ENCODE results near the gene DDX39A.
"Not testable (repeated sequence)": the region's sequence is repeated elsewhere in the genome, so short reads cannot be mapped to it uniquely, and the experiment has no call there.

Gene DDX39A

DNA sequence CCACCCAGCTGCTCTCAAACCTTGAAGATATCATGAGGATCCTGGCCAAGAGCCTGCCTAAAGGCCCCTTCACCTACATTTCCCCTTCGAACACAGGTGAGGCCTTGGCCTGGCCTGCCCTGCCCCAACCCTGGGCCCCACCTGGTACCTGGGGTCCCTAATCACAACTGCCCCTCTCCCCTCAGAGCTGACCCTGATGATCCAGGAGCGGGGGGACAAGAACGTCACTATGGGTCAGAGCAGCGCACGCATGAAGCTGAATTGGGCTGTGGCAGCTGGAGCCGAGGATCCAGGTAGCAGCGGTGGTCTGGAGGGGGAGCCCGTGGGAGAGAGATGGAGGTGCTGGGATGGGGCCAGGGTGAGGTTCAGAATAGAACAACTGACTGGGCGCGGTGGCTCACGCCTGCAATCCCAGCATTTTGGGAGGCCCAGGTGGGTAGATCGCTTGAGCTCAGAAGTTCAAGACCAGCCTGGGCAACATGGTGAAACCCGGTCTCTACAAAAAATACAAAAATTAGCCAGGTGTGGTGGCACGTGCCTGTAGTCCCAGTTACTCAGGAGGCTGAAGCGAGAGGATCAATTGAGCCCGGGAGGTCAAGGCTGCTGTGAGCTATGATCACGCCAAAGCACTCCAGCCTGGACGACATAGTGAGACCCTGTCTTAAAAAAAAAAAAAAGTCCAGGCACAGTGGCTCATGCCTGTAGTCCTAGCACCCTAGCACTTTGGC lies 17.5 kb downstream of the DDX39A start:
- H3K9me3 ChIP-seq (ENCODE audit: control insufficient read depth in 2 of 2, low read length in 2 of 2): no peaks in the 10 kb centered on the region
- H3K27ac ChIP-seq (ENCODE audit: low read depth in 2 of 2, low read length in 2 of 2): no peak overlapping the region
- H3K4me3 ChIP-seq (ENCODE audit: low read length in 2 of 2): no peak overlapping the region
- peaks cover 4 to 6% of the 10 kb centered on the region in 2 donors for H3K4me1 ChIP-seq (ENCODE audit: control insufficient read depth in 2 of 2, insufficient read depth in 2 of 2, low read length in 2 of 2)
- peaks cover 41 to 51% of the 10 kb centered on the region in 2 donors for H3K36me3 ChIP-seq (ENCODE audit: control insufficient read depth in 2 of 2, insufficient read depth in 2 of 2, low read length in 2 of 2)
- no peak overlapping the region for H3K9ac ChIP-seq (ENCODE audit: low read depth in 1 of 2, low read length in 2 of 2)
- no peaks in the 10 kb centered on the region for H3K27me3 ChIP-seq (ENCODE audit: control insufficient read depth in 2 of 2, insufficient read depth in 2 of 2, low read length in 2 of 2)

DNA sequence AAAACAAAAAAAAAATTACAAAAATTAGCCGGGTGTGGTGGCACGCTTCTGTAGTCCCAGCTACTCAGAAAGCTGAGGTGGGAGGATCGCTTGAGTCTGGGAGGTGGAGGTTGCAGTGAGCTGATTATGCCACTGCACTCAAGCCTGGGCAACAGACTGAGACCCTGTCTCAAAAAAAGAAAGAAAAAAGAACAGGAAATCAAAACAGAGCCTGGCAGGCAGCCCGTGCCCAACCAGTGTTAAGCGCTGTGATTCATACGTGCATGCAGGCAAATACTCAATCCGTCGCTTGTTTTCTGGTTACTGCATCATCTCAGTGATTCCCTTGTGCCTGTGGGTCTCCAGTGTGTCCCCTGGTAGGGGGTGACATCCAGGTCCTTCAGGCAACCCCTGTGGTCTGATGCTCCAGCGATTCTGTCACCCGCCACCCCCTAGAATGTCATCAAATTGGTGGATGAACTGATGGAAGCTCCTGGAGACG lies 18.1 kb downstream of the DDX39A start:
- H3K9me3 ChIP-seq (ENCODE audit: control insufficient read depth in 2 of 2, low read length in 2 of 2): no peaks in the 10 kb centered on the region
- H3K27ac ChIP-seq (ENCODE audit: low read depth in 2 of 2, low read length in 2 of 2): no peak overlapping the region
- H3K36me3 ChIP-seq (ENCODE audit: control insufficient read depth in 2 of 2, insufficient read depth in 2 of 2, low read length in 2 of 2): peaks cover 42 to 53% of the 10 kb centered on the region in 2 donors
- peaks cover 0 to 2% of the 10 kb centered on the region in 2 donors for H3K4me1 ChIP-seq (ENCODE audit: control insufficient read depth in 2 of 2, insufficient read depth in 2 of 2, low read length in 2 of 2)
- no peaks in the 10 kb centered on the region for H3K27me3 ChIP-seq (ENCODE audit: control insufficient read depth in 2 of 2, insufficient read depth in 2 of 2, low read length in 2 of 2)
- H3K9ac ChIP-seq (ENCODE audit: low read depth in 1 of 2, low read length in 2 of 2): no peak overlapping the region
- no peak overlapping the region for H3K4me3 ChIP-seq (ENCODE audit: low read length in 2 of 2)

- not testable (repeated sequence) for H3K4me1 ChIP-seq (ENCODE audit: control insufficient read depth in 2 of 2, insufficient read depth in 2 of 2, low read length in 2 of 2); H3K4me3 ChIP-seq (ENCODE audit: low read length in 2 of 2); H3K27ac ChIP-seq (ENCODE audit: low read depth in 2 of 2, low read length in 2 of 2); H3K9ac ChIP-seq (ENCODE audit: low read depth in 1 of 2, low read length in 2 of 2); H3K27me3 ChIP-seq (ENCODE audit: control insufficient read depth in 2 of 2, insufficient read depth in 2 of 2, low read length in 2 of 2); H3K9me3 ChIP-seq (ENCODE audit: control insufficient read depth in 2 of 2, low read length in 2 of 2)
- H3K36me3 ChIP-seq (ENCODE audit: control insufficient read depth in 2 of 2, insufficient read depth in 2 of 2, low read length in 2 of 2): peaks cover 44 to 54% of the 10 kb centered on the region in 2 donors
These were observed 22.0 kb downstream of the DDX39A start for GRCh38 chr19:14397168-14397567.

GRCh38 chr19:14396730-14397129 lies 22.4 kb downstream of the DDX39A start:
- not testable (repeated sequence) for H3K27ac ChIP-seq (ENCODE audit: low read depth in 2 of 2, low read length in 2 of 2); H3K9me3 ChIP-seq (ENCODE audit: control insufficient read depth in 2 of 2, low read length in 2 of 2); H3K4me3 ChIP-seq (ENCODE audit: low read length in 2 of 2); H3K9ac ChIP-seq (ENCODE audit: low read depth in 1 of 2, low read length in 2 of 2); H3K4me1 ChIP-seq (ENCODE audit: control insufficient read depth in 2 of 2, insufficient read depth in 2 of 2, low read length in 2 of 2); H3K27me3 ChIP-seq (ENCODE audit: control insufficient read depth in 2 of 2, insufficient read depth in 2 of 2, low read length in 2 of 2)
- H3K36me3 ChIP-seq (ENCODE audit: control insufficient read depth in 2 of 2, insufficient read depth in 2 of 2, low read length in 2 of 2): peaks cover 42 to 57% of the 10 kb centered on the region in 2 donors

GRCh38 chr19:14395710-14396336 lies 23.3 kb downstream of the DDX39A start:
- Histone ChIP-seq H3K9ac (ENCODE audit: low read depth in 1 of 2, low read length in 2 of 2) (no peak overlapping the region), H3K4me1 (ENCODE audit: control insufficient read depth in 2 of 2, insufficient read depth in 2 of 2, low read length in 2 of 2) (no peaks in the 10 kb centered on the region), H3K27ac (ENCODE audit: low read depth in 2 of 2, low read length in 2 of 2) (no peak overlapping the region), H3K36me3 (ENCODE audit: control insufficient read depth in 2 of 2, insufficient read depth in 2 of 2, low read length in 2 of 2) (peaks cover 41 to 56% of the 10 kb centered on the region in 2 donors), H3K27me3 (ENCODE audit: control insufficient read depth in 2 of 2, insufficient read depth in 2 of 2, low read length in 2 of 2) (no peaks in the 10 kb centered on the region), H3K4me3 (ENCODE audit: low read length in 2 of 2) (no peak overlapping the region), H3K9me3 (ENCODE audit: control insufficient read depth in 2 of 2, low read length in 2 of 2) (no peaks in the 10 kb centered on the region)

DNA sequence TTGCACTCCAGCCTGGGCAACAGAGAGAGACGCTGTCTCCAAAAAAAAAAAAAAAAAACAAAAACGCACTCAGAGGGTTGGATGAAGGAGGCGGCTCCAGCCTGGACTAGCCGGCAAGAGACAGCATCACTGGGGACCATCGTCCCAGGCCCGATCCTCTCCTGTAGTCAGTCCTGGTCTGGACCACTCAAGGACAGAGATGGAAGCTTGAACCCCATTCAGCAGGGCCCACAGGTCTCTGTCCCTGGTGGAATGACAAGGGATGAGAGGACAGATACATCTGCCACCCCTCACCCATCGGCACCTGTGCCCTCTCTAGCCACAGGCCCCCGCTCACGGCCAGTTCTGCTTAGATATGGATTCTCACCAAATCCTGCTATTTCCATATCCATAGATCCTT lies 23.9 kb downstream of the DDX39A start:
- Histone ChIP-seq H3K9ac (ENCODE audit: low read depth in 1 of 2, low read length in 2 of 2) (no peak overlapping the region), H3K36me3 (ENCODE audit: control insufficient read depth in 2 of 2, insufficient read depth in 2 of 2, low read length in 2 of 2) (peaks cover 45 to 60% of the 10 kb centered on the region in 2 donors), H3K27ac (ENCODE audit: low read depth in 2 of 2, low read length in 2 of 2) (no peak overlapping the region), H3K4me3 (ENCODE audit: low read length in 2 of 2) (no peak overlapping the region), H3K9me3 (ENCODE audit: control insufficient read depth in 2 of 2, low read length in 2 of 2) (no peaks in the 10 kb centered on the region), H3K27me3 (ENCODE audit: control insufficient read depth in 2 of 2, insufficient read depth in 2 of 2, low read length in 2 of 2) (no peaks in the 10 kb centered on the region), H3K4me1 (ENCODE audit: control insufficient read depth in 2 of 2, insufficient read depth in 2 of 2, low read length in 2 of 2) (no peaks in the 10 kb centered on the region)

GRCh38 chr19:14394167-14394566 lies 25.0 kb downstream of the DDX39A start:
- Histone ChIP-seq H3K4me1 (ENCODE audit: control insufficient read depth in 2 of 2, insufficient read depth in 2 of 2, low read length in 2 of 2) (no peaks in the 10 kb centered on the region), H3K9me3 (ENCODE audit: control insufficient read depth in 2 of 2, low read length in 2 of 2) (no peaks in the 10 kb centered on the region), H3K4me3 (ENCODE audit: low read length in 2 of 2) (no peak overlapping the region), H3K9ac (ENCODE audit: low read depth in 1 of 2, low read length in 2 of 2) (no peak overlapping the region), H3K27ac (ENCODE audit: low read depth in 2 of 2, low read length in 2 of 2) (no peak overlapping the region), H3K27me3 (ENCODE audit: control insufficient read depth in 2 of 2, insufficient read depth in 2 of 2, low read length in 2 of 2) (no peaks in the 10 kb centered on the region), H3K36me3 (ENCODE audit: control insufficient read depth in 2 of 2, insufficient read depth in 2 of 2, low read length in 2 of 2) (peaks cover 45 to 57% of the 10 kb centered on the region in 2 donors)

DNA sequence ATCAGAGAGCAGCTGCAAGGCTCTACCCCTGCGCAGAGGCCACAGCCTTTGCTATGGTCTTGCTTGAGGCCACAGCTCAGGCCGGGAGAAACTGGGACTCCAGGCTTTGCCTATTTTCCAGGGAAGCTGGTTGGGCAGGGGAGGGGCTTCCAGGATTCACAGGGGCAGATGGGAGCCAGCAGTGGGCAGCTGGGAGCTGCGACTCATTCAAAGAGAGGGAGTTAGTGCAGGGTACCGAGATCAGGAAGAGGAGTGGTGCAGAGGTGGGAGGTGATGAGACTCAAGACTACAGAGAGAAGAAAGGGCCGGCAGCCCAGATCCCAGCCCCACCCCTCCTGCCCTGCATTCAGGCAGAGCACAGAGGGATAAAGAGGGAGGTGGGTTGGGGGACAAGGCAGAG lies 25.8 kb downstream of the DDX39A start:
- H3K9me3 ChIP-seq (ENCODE audit: control insufficient read depth in 2 of 2, low read length in 2 of 2): no peaks in the 10 kb centered on the region
- no peak overlapping the region for H3K9ac ChIP-seq (ENCODE audit: low read depth in 1 of 2, low read length in 2 of 2)
- H3K27ac ChIP-seq (ENCODE audit: low read depth in 2 of 2, low read length in 2 of 2): no peak overlapping the region
- no peaks in the 10 kb centered on the region for H3K27me3 ChIP-seq (ENCODE audit: control insufficient read depth in 2 of 2, insufficient read depth in 2 of 2, low read length in 2 of 2)
- H3K4me3 ChIP-seq (ENCODE audit: low read length in 2 of 2): no peak overlapping the region
- no peaks in the 10 kb centered on the region for H3K4me1 ChIP-seq (ENCODE audit: control insufficient read depth in 2 of 2, insufficient read depth in 2 of 2, low read length in 2 of 2)
- peaks cover 45 to 57% of the 10 kb centered on the region in 2 donors for H3K36me3 ChIP-seq (ENCODE audit: control insufficient read depth in 2 of 2, insufficient read depth in 2 of 2, low read length in 2 of 2)

DNA sequence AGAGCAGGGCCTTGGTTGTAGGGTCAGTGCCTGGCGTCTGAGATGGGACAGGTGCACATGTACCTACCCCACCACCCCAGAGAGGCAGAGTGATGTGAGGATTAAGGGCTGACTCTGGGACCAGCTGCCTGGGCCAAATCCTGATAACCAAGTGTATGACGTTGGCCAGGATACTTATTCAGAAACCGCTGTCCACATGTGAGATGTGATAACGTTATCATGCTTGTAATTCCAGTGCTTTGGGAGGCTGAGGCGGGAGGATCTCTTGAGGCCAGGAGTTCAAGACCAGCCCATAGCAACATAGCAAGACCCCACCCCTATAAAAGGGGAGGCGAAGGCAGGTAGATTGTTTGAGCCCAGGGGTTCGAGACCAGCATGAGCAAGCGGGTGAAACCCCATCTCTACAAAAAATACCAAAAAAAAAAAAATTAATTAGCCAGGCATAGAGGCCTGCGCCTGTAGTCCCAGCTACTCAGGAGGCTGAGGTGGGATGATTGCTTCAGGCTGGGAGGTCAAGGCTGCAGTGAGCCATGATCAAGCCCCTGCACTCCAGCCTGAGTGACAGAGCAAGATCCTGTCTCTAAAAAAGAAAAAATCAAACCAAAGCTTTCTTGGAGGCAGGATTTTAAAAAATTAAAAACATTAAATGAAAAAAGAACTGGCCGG lies 27.9 kb downstream of the DDX39A start:
- H3K36me3 ChIP-seq (ENCODE audit: control insufficient read depth in 2 of 2, insufficient read depth in 2 of 2, low read length in 2 of 2): peaks cover 37 to 48% of the 10 kb centered on the region in 2 donors
- H3K27me3 ChIP-seq (ENCODE audit: control insufficient read depth in 2 of 2, insufficient read depth in 2 of 2, low read length in 2 of 2): no peaks in the 10 kb centered on the region
- no peaks in the 10 kb centered on the region for H3K4me1 ChIP-seq (ENCODE audit: control insufficient read depth in 2 of 2, insufficient read depth in 2 of 2, low read length in 2 of 2)

DNA sequence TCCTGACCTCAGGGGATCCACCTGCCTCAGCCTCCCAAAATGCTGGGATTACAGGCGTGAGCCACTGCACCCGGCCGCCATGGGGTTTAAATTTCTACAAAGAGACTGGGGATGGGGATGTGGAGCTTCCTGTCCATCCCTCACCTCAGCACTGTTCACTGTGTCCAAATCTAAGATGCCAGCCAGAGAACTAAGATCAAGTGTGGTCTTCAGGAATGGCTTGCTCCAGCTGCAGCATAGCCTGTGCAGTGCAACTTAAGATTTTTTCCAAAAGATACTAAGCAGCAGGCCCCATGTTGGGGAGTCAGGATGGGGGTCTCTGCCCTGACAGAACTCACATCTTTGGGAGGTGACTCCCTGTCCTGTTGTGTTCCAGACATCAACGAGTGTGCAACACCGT lies 28.6 kb downstream of the DDX39A start:
- Histone ChIP-seq H3K9me3 (ENCODE audit: control insufficient read depth in 2 of 2, low read length in 2 of 2) (no peaks in the 10 kb centered on the region), H3K9ac (ENCODE audit: low read depth in 1 of 2, low read length in 2 of 2) (no peak overlapping the region), H3K4me3 (ENCODE audit: low read length in 2 of 2) (no peak overlapping the region), H3K36me3 (ENCODE audit: control insufficient read depth in 2 of 2, insufficient read depth in 2 of 2, low read length in 2 of 2) (peaks cover 31 to 40% of the 10 kb centered on the region in 2 donors), H3K27me3 (ENCODE audit: control insufficient read depth in 2 of 2, insufficient read depth in 2 of 2, low read length in 2 of 2) (no peaks in the 10 kb centered on the region), H3K27ac (ENCODE audit: low read depth in 2 of 2, low read length in 2 of 2) (no peak overlapping the region), H3K4me1 (ENCODE audit: control insufficient read depth in 2 of 2, insufficient read depth in 2 of 2, low read length in 2 of 2) (peaks cover 0 to under 1% of the 10 kb centered on the region in 2 donors)

More for the DNA sequence above, 27.9 kb downstream of the DDX39A start:
- Histone ChIP-seq H3K9ac (ENCODE audit: low read depth in 1 of 2, low read length in 2 of 2) (no peak overlapping the region), H3K27ac (ENCODE audit: low read depth in 2 of 2, low read length in 2 of 2) (no peak overlapping the region), H3K4me3 (ENCODE audit: low read length in 2 of 2) (no peak overlapping the region), H3K9me3 (ENCODE audit: control insufficient read depth in 2 of 2, low read length in 2 of 2) (no peaks in the 10 kb centered on the region)

Data from mucosa of rectum (tissue), 2 donors.